Activated effector memory CD4-positive, alpha-beta T cell treated with anti-CD3 and anti-CD28 coated beads, Interleukin-2, amount 50 U/mL, for 16 hours (primary cell): ENCODE results near the gene TMC5.
A peak's percentile ranks its signal among the peaks of the same experiment; 100 is the strongest.

Source experiments
- DNase-seq: peaks from one replicate; pipeline ENCODE4 v3.0.0-alpha.2; 2020

Gene TMC5

DNA sequence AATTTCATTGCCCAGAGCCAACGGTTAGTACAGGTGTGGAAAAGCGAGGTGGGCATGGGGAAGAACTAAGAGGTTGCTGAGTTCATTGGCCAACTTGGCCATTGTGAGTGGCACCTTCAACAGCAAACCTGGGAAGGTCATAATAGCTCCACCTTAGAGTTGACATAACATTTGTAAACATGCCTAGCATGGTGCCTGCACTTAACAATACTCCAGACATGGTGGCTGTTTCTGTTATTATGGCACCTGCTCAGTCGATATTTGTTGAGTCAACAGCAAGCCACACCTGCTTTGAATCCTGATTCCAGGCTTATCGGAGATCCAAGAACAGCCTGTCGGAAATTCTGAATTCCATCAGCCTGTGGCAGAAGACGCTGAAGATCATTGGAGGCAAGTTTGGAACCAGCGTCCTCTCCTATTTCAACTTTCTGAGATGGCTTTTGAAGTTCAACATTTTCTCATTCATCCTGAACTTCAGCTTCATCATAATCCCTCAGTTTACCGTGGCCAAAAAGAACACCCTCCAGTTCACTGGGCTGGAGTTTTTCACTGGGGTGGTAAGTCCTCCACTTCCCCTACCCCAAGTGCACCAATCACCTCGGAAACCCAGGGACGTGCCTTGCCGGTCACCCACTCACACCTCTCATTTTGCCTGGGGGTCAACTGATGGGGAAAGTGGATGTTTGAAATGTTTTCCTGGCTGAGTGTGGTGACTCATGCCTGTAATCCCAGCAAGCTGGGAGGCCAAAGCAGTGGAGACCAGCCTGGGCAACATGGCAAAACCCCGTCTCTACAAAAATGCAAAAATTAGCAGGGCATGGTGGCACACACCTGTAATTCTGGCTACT is 46.0 kb downstream of the TMC5 start:
- no peak for DNase-seq

DNA sequence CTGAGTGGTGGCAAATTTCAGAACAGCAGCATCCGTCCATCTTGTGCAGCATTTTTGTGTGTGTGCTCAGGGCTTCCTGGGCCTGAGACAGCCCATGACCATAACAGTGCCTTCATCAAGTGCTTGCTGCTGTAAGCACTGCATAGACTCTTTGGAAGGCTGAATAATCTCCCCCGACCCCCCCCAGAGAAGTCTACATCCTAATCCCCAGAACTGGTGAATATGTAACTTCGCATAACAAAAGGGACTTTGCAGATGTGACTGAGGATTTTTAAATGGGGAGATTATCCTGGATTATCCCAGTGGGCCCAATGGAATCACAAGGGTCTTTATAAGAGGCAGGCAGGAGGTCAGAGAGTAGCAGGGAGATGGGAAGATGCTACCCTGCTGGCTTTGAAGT is 50.6 kb downstream of the TMC5 start:
- no peak for DNase-seq

DNA sequence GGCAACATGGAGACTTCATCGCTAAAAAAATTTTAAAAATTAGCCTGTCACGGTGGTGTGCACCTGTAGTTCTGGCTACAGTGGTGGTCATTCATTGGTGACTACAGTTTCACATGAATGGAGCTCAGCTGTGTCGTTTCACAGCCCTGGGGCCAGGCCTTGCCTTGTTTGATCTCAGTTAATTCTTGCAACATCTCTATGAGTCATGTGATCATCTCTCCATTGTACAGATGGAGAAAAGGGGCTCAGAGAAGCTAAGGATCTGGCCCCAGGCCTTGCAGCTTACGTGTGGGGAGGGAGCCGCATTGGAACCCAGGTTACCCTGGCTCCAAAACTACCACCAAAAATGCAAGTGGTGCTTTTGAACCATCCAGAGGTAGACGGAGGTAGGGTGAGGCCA is 54.8 kb downstream of the TMC5 start:
- DNase-seq, result peak; percentile 13

DNA sequence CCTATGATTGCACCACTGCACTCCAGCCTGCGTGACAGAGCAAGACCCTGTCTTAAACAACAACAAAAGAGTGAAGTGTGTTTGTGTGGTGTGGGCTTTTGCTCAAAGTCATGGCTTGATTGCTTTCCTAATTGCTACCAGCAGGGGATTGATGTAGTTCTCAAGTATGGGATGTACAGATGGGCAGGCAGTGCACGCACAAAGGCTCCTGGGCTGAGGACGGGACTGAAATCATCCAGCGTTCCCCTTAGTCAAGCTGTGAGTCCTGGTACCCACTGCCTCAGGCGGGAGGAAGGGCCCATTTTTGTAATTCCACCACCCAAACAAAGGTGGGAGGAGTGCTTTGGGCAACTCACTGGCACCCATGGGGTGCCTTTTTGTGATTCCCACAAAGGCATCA is 56.9 kb downstream of the TMC5 start:
- DNase-seq, result peak; percentile 34

- no peak for DNase-seq
Measured at GRCh38 chr16:19478505-19478904, 60.8 kb downstream of the TMC5 start.

- DNase-seq, result no peak
Measured at GRCh38 chr16:19479302-19479721, 61.6 kb downstream of the TMC5 start.

- no peak for DNase-seq
Measured at GRCh38 chr16:19481296-19481695, 63.6 kb downstream of the TMC5 start.

DNA sequence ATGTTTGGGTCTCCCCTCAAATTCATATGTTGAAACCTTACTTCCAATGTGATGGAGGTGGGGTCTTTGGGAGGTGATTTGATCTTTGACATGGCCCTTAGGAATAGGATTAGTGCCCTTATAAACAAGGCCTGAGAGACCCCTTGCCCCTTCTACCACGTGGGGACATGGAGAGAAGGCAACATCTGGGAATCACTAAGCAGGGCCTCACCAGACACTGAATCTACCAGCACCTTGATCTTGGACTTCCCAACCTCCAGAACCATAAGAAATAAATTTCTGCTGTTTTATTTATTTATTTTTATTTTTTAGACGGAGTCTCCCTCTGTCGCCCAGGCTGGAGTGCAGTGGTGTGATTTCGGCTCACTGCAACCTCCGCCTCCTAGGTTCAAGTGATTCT is 64.1 kb downstream of the TMC5 start:
- DNase-seq, result no peak

DNA sequence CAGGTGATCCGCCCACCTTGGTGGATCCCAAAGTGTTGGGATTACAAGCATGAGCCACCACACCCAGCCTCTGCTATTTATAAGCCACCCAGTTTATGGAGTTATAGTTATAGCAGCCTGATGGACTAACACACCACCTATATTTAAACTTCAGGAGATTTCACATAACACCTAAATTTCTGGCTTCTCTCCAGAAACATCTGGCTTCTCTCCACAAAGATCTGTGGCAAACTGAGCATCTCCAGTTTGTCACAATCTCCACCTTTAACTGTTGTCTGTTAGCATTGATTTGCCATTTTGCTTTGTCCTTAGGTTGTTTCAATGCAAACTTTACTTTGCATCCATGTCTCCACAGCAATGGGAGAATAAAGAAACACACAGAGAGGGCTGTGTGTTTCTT is 64.6 kb downstream of the TMC5 start:
- DNase-seq, result no peak

- DNase-seq, result no peak
Measured at GRCh38 chr16:19484096-19484495, 66.4 kb downstream of the TMC5 start.

- DNase-seq, result no peak
Measured at GRCh38 chr16:19485611-19486010, 67.9 kb downstream of the TMC5 start.

GRCh38 chr16:19486051-19486450 is 68.4 kb downstream of the TMC5 start:
- DNase-seq, result no peak

DNA sequence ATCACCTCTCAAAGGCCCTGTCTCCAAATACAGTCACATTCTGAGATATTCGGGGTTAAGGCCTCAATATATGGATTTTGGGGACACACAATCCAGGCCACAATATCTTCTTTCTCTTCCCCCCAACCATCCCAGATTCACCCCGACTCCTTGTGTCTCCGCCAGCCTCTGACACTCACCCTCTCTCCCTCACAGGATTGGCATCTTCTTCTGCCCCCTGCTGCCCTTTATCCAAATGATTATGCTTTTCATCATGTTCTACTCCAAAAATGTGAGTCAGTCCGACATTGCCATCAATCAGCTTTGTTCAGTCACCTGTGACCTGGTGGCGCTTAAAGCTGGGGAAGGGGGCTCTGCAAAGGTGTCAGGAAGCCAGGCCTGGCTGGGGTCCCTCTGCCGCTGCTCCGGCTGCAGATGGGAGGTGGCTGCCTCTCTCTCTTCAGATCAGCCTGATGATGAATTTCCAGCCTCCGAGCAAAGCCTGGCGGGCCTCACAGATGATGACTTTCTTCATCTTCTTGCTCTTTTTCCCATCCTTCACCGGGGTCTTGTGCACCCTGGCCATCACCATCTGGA is 69.2 kb downstream of the TMC5 start:
- DNase-seq, result no peak

DNA sequence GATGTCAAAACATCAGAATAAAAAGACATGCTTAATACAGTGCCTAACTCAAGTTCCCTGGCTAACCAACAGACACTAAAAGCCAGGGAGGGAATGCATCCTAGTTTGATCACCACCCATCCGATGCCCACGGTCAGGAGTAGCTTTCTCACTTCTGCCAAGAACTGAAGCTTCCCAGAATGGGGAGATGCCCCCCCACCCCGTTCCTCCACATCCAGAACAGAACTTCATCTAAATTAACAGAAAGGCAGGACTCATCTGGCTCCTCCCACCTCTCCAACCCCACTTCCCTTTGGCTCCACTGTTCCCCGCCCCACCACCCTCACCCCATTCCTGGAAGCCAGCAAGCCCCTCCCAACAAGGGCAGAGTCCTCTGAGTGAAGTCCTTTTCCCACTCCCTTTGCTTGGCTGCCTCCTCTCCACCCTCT is 70.5 kb downstream of the TMC5 start:
- no peak for DNase-seq

DNA sequence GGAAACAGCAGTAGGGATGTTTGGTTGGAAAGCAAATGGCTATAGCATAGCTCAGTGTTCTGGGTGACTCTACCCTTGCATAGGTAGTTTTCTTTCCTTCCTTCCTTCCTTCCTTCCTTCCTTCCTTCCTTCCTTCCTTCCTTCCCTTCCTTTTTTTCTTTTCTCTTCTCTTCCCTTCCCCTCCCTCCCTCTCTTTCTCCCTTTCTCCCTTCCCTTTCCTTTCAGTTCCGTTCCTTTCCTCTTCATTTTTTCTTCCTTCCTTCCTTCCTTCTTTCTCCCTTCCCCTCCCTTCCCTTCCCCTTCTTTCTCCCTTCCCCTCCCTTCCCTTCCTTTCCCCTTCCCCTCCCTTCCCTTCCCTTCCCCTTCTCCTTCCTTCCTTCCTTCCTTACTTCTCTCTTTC is 72.9 kb downstream of the TMC5 start:
- DNase-seq, result no peak

- no peak for DNase-seq
Measured at GRCh38 chr16:19497176-19497575, 79.5 kb downstream of the TMC5 start.

DNA sequence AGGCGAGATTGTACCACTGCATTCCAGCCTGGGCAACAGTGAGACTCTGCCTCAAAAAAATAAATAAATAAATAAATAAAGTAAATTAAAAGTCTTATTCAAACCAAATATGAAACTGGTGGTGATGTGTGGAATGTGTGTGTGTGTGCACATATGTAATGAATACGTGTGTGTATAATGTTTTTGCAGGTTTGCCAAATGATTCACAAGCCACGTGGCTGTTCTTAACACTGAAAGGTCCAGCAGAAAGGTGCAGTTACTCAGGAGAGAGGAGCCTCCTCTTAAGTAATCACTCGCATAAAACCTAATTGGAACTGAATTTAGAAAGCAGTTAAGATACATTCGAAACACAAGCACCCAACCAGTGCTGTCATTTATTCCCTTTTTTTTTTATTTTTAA is 81.3 kb downstream of the TMC5 start:
- no peak for DNase-seq

DNA sequence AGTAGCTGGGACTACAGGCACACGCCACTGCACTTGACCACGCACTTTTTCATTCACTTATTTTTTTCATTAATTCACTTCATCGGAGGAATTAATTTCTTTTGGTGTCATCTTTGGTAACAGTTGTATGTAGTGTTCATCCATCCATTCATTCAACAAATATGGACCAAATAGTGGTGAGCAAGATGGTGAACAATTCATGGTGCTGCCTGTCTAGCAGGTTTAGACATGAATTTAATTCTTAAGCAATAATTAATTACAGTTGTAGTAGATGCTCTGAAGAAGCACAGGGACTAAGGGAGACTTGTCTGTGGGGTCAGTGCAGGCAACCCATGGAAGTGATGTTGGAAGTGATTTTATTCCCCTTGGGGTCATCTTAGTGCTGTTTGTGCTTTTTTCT is 81.8 kb downstream of the TMC5 start:
- DNase-seq, result no peak

GRCh38 chr16:19502395-19503131 is 84.9 kb downstream of the TMC5 start:
- peak; percentile 85 for DNase-seq

GRCh38 chr16:19503461-19504075 is 85.9 kb downstream of the TMC5 start:
- DNase-seq, result no peak

DNA sequence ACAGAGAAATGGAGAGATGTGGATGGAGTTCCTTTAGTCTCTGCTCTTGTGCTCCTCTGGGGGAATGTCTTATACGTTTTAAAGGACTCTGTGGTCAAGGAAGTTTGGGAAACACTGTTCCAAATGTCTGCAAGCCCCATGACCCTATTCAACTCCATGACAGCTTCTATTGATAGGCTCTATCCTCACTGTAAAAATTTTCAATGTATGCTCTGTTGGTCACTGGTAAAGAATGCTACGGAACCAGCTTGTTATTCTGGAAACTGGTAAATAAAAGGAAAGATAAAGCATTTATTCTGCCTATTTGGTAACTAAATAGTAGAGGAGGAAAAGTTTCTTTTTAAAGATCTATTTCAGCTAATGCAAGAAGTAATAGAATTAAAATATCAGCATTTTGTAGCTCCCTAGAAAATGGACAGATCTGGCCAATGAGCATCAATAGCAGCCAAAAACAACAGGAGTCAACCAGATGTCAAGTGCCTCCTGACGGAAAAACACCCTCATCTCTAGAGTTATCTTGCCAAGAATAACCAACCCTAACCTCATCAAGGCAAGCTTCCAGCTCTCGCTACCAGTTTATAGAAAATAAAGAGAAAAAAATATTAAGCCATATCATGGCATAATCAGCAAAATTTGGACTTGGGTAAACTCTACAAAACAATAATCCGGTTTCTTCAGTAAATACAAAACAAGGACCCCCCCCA is 88.1 kb downstream of the TMC5 start:
- no peak for DNase-seq

DNA sequence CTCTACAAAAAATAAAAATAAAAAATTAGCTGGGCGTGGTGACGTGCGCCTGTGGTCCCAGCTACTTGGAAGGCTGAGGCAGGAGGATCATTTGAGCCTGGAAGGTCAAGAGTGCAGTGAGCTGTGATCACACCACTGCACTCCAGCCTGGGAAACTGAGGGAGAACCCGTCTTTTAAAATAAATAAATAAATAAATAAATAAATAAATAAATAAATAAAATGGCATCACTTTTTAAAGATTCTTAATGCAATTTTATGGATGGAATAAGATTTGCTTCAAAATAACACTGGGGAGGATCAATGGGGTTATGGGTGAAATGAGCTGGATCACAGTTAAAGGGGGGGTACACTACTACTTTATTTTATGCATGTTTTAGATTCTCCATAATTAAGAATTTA is 89.3 kb downstream of the TMC5 start:
- no peak for DNase-seq

DNA sequence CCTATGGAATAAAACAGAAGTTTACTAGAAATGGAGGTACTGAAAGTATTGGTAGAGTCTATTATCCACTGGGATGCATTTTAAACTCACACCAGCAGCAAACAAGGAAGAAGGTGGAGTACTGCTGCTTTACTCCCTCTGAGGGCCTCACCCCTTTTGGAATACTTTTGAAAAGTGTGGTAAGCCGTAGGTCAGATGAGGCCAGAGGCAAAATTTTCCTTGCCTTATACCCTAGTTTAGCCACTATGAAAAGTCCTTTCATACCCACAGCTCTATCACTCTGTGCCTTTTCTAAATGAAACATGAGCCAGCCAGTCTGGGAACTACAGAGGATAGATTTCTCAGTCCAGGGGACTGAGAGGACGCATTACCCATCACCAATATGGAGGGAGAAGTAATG is 90.2 kb downstream of the TMC5 start:
- no peak for DNase-seq
